RWPE2 (cell line): ENCODE measurements around the gene RNF183.

Experiments used
- ATAC-seq: fragments of 200-7000 bp; cut with Tn5 transposase; 3 replicates; pipeline ENCODE4 v1.9.1; 2021; ENCODE audit warnings: low read depth
- DNase-seq: peaks from one replicate; pipeline ENCODE4 v3.0.0-alpha.2; 2020; ENCODE audit warnings: low spot score
- H3K27ac ChIP-seq: fragments of 450-650 bp; 2 replicates; pipeline ENCODE4 v1.5.1; 2017; ENCODE audit warnings: mild to moderate bottlenecking; ENCODE audit not compliant: poor library complexity, severe bottlenecking
- H3K27me3 ChIP-seq: fragments of 250-450 bp; sonication (Bioruptor Pico); 2 replicates; pipeline ENCODE4 v1.5.1; 2021; ENCODE audit warnings: mild to moderate bottlenecking, moderate library complexity; ENCODE audit not compliant: insufficient read depth, poor library complexity, severe bottlenecking
- H3K36me3 ChIP-seq: fragments of 250-450 bp; sonication (Bioruptor Pico); 2 replicates; pipeline ENCODE4 v1.5.1; 2020; ENCODE audit warnings: low read depth, mild to moderate bottlenecking, moderate library complexity
- H3K4me1 ChIP-seq: fragments of 250-450 bp; sonication (Bioruptor Pico); 2 replicates; pipeline ENCODE4 v1.5.1; 2021; ENCODE audit warnings: mild to moderate bottlenecking, moderate library complexity; ENCODE audit not compliant: insufficient read depth, poor library complexity, severe bottlenecking
- H3K4me3 ChIP-seq: fragments of 250-450 bp; sonication (Bioruptor Pico); 2 replicates; pipeline ENCODE4 v1.5.1; 2021; ENCODE audit warnings: mild to moderate bottlenecking, moderate library complexity; ENCODE audit not compliant: severe bottlenecking
- H3K9me3 ChIP-seq: fragments of 250-450 bp; sonication (Bioruptor Pico); 2 replicates; pipeline ENCODE4 v1.5.1; 2021; ENCODE audit warnings: mild to moderate bottlenecking, moderate library complexity; ENCODE audit not compliant: severe bottlenecking
- CTCF ChIP-seq: fragments of 450-650 bp; IDR thresholded peaks from one replicate; pipeline ENCODE4 v1.5.1; 2017; ENCODE audit warnings: mild to moderate bottlenecking, moderate library complexity; ENCODE audit not compliant: poor library complexity, severe bottlenecking

Gene RNF183

DNA sequence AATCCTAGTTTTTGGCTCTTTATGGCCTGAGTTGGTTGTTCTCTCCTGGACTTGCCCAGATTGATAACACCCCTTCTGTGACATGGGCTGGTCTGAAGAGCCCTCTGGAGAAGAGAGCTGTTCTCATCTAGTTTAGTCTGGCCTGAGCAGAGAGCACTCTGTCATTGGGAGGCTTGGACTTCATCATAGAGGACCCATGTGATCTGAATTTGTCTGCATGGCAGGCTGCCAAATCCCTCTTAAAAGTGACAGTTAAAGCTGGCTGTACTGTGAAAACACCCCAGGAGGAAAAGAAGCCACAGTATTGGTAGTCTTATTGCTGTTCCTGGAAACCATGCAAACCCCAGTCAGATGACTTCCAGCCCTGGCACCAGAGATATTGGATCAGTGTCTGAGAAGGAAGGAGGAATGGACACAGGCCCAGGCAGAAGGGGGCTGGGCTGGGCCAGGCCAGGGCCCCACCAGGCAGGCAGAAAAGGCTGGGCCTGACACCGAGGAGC is 40.6 kb upstream of the RNF183 start:
- TF ChIP-seq CTCF, result no peak
- peaks cover 12% of the 10 kb centered on the region for H3K4me1 ChIP-seq
- no peaks in the 10 kb centered on the region for H3K9me3 ChIP-seq
- H3K27ac ChIP-seq, result no peak overlapping the region
- ATAC-seq (no peak), DNase-seq (no peak)
- no peak overlapping the region for H3K4me3 ChIP-seq
- H3K36me3 ChIP-seq, result no peaks in the 10 kb centered on the region
- H3K27me3 ChIP-seq, result peaks cover under 1% of the 10 kb centered on the region

GRCh38 chr9:113341712-113342410 is 38.7 kb upstream of the RNF183 start:
- H3K4me3 ChIP-seq, result no peak overlapping the region
- no peaks in the 10 kb centered on the region for H3K9me3 ChIP-seq
- peaks cover 12% of the 10 kb centered on the region for H3K4me1 ChIP-seq
- no peaks in the 10 kb centered on the region for H3K36me3 ChIP-seq
- ATAC-seq, result peak; percentile 62
- no peak for DNase-seq
- TF ChIP-seq CTCF, result no peak
- peak overlapping the region; percentile 5 for H3K27ac ChIP-seq
- no peaks in the 10 kb centered on the region for H3K27me3 ChIP-seq

DNA sequence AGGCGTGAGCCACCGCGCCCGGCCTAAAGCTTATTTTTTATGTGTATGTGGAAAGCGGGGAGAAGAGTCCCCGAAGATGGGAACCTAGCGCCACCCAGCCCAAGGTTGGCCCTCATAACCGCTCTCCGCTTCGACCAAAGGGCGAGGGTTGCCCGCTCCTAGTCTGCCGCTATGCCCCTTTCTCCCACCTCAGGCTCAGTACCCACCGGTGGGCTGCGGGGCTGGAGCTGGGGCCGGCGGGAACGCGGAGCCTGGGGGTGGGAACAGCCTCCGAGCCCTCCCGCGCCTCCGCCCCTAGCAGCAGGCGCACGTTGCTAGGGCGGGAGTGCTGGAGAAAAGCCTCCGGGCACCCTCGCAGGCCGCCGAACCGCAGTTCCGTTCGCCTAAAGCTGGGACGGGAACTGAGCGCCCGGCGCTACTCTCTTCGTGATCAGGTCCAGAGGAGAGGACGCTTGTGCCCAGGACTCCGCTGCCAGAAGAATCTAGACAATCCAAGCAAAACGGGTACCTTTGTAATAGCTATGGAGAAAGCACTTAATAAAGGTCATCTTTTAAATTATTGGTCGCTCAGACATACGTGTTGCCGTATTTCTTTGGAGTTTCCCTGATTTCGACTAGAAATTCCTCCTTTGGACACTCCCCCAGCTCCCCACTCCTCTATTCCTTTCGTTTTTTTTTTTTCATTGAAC is 37.0 kb upstream of the RNF183 start, which contains the start of gene WDR31:
Gene WDR31 (minus strand): TSS at position 265 of the 689 bp plus-strand sequence. CDS start 8,253 bp downstream, outside the sequence.
- peak; percentile 81 for DNase-seq
- H3K9me3 ChIP-seq, result no peaks in the 10 kb centered on the region
- ATAC-seq, result peak; percentile 96
- peak; percentile 10 for TF ChIP-seq CTCF
- H3K36me3 ChIP-seq, result no peaks in the 10 kb centered on the region
- H3K27ac ChIP-seq, result peak within 1 kb of the TSS; percentile 12
- peaks cover 12% of the 10 kb centered on the region for H3K4me1 ChIP-seq
- H3K4me3 ChIP-seq, result peak within 1 kb of the TSS; percentile 60
- no peaks in the 10 kb centered on the region for H3K27me3 ChIP-seq

DNA sequence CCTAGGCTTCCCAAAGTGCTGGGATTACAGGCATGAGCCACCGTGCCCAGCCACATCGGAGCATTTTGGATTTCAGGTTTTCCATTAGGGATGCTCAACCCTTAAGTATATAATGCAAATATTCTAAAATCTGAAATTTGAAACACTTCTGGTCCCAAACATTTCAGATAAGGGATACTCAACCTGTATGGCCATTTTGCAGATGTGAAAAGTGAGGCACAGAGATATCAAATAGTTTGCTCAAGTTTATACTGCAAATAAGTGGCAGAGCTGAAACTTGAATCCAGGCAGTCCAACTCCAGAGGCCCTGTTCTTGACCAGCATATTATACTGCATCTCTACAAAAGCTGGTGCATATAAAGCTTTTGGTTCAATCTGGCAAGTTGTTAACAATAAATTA is 34.5 kb upstream of the RNF183 start:
- Histone ChIP-seq H3K36me3 (no peaks in the 10 kb centered on the region), H3K27me3 (no peaks in the 10 kb centered on the region), H3K27ac (no peak overlapping the region), H3K9me3 (no peaks in the 10 kb centered on the region), H3K4me3 (no peak overlapping the region), H3K4me1 (peaks cover 12% of the 10 kb centered on the region)
- DNase-seq, result no peak
- no peak for ATAC-seq
- no peak for TF ChIP-seq CTCF
